ENCODE data around the gene NEDD4L. TPM values are rescaled to one million over a fixed set of nuclear protein-coding genes. Genes with fewer than 3 reads are reported as not detected.

Gene NEDD4L
- total RNA-seq, 4 donors from 2014 or later: 32.5 to 65.6 (median 43.4) TPM

DNA sequence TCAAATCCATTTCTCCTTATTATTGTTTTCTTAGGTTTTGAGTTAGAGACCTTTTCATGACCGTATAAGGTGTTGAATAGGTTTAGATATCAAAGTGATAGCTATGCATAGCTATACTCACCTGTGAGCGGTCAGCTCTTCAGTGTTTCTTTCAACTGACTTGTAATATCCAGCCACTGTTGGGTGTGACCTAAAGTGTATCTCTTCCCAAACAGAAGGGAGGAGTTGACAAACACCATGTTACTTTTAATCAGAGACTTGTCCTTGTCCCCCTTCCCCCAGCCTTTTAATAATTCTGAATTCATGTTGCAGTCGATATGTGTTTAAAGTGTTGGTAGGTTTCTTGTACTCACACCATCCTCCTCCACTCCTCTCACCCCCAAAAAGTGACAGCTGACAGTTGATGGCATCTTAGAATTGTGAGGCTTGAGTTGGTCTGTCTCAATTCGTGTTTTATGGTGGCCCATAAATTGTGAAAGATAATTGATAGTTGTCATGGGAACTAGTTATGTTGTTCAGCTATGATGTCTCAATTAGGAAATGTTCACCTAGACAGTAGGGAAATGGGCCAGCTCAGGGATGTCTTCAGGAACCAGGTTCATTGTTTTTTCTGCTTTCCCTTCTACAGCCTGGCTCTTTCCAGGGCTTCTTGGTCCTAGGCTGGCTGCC, 12.0 kb downstream of the NEDD4L start:
- TF ChIP-seq, protein P1, sequence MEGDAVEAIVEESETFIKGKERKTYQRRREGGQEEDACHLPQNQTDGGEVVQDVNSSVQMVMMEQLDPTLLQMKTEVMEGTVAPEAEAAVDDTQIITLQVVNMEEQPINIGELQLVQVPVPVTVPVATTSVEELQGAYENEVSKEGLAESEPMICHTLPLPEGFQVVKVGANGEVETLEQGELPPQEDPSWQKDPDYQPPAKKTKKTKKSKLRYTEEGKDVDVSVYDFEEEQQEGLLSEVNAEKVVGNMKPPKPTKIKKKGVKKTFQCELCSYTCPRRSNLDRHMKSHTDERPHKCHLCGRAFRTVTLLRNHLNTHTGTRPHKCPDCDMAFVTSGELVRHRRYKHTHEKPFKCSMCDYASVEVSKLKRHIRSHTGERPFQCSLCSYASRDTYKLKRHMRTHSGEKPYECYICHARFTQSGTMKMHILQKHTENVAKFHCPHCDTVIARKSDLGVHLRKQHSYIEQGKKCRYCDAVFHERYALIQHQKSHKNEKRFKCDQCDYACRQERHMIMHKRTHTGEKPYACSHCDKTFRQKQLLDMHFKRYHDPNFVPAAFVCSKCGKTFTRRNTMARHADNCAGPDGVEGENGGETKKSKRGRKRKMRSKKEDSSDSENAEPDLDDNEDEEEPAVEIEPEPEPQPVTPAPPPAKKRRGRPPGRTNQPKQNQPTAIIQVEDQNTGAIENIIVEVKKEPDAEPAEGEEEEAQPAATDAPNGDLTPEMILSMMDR (IDR thresholded peaks at IDR 0.05; ENCODE audit: low read depth): no peak

DNA sequence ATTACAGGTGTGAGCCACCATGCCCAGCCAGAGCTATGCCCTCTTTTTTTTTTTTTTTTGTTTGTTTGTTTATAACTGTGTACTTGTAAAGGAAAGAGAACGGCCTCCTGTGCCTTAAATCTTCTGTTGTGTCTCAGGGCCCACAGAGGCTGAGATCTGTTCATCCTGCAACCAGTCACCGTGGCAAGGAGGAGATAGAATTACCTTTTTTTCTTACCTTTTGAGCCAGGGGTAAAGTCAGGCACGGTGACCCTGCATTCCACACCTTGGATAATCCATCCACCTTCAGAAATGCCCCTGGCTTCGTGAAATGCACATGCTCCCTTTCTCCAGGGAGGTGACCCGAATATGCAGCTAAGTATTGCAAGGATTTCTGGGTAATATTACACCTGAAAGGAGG, 12.8 kb downstream of the NEDD4L start:
- TF ChIP-seq, protein P1 (IDR thresholded peaks at IDR 0.05; ENCODE audit: low read depth): no peak

DNA sequence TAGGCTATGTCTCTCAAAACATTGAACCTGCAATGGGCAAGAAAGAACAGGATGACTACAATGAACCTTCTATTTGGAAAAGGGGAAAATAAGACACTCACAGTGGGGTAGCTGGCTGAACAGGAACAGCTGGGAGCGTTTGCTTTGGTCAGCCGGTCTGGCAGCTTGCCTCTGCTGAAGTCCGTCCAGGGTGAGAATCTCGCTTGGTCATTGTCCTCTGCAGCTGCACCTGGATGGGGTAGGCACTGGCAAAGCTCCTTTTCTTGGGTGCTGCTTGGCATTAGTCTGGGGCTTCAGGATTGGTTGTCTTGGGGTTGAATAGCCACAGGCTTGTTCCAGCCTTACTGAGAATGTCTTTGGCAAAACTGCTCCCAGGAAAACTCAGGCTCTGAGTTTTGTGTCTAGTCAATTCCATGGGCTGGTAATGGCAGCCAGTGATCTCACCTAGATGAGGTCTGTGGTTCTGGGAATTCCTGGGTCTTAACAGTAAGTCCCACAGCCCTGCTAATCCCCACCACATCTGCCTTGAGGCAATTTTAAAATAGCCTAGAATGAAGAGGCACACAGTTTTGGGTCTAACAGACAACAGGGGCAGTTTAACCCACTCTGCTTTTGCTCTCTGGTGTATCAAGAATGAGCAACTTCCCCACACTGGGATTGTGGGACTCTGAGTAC, 13.4 kb downstream of the NEDD4L start:
- TF ChIP-seq, protein P1 (IDR thresholded peaks at IDR 0.05; ENCODE audit: low read depth): no peak

DNA sequence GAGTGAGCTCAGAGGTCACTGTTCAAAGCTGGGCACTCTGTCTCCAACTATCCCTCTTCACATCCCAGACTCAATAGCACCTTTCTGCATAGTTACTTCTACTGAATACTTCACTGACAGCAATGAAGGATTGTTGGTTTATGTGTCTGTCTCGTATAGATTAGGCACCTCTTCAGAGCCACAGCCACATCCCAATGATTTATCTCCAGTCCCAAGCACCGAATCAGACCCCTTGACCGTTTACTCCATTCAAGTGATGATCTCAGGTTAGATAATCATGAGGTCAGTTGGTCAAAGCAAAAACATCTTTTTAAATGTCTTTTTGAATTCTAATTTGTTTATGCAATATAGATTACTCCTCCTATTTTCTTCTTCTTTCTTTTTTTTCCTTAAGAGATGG, 14.7 kb downstream of the NEDD4L start:
- TF ChIP-seq, protein P1 (IDR thresholded peaks at IDR 0.05; ENCODE audit: low read depth): no peak

DNA sequence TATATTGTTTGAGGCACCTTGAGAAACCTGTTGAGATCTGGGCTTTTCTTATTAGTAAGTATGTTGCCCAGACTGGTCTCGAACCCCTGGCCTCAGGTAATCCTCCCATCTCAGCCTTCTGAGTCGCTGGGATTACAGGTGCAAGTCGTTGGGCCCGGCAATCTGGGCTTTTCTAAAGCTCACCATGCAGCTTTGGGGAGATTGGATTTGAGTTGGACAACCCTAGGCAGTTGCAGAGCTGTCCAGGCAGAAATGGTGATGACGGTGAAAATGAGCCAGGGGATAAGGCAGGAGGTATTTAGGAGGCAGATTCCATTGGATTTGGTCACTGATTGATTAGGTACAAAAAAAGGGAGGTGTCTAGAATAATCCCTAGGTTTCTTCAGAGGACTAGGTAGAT, 16.2 kb downstream of the NEDD4L start:
- TF ChIP-seq, protein P1 (IDR thresholded peaks at IDR 0.05; ENCODE audit: low read depth): no peak

DNA sequence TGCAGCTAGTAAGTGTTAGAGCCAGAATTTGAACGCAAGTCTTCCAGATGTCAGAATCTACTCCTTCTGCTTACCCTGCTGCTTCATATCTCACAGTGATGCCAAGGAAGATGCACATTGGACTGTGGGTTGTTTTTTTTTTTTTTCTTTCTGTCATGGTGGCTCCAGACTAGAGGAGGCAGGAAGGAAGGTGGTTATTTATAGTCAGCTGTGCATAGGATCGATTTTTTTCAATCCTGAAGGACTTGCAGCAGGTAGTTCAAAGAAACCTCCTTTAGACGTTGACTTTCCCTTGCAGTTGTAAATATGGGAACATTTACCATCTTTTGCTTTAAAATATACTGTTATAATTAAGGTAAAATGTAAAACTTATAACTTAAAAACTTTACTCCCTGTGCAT, 17.3 kb downstream of the NEDD4L start:
- TF ChIP-seq, protein P1 (IDR thresholded peaks at IDR 0.05; ENCODE audit: low read depth): no peak

DNA sequence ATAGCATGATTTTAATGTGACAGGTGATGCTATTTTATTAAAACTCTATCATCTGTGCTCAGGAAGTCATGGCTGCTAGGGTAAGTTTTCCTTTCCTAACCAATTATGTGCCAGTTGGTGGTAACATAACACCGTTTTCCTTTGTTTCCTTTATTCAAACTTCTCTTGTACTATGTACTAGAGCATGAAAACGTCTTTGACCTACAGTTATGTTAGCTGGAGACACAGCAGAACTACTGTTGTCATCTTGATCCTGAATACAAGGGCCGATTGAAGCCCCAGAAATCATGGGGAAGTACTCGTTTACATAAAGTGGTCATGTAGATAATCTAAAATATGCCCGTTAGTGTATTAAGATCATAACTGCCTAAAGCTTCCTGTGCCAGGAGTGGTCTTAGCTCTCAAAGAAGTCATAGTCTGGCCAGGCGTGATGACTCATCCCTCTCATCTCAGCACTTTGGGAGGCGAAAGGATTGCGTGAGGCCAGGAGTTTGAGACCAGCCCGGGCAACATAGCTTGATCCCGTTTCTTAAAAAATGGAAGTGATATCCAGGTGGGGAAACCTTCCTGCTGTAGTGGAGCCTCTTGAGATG, 20.5 kb downstream of the NEDD4L start:
- TF ChIP-seq, protein P1 (IDR thresholded peaks at IDR 0.05; ENCODE audit: low read depth): no peak
